Neural cell (in vitro differentiated cells): ENCODE results near the gene USP20. TPM values are rescaled to one million over a fixed set of nuclear protein-coding genes. Genes with fewer than 3 reads are reported as not detected.

Experiments
- H2AFZ ChIP-seq: fragments of 200-600, 300-800 bp; sonication (generic), shearing (Covaris generic); 2 replicates; pipeline ENCODE4 v1.6.0; 2014; ENCODE audit warnings: low read depth, mild to moderate bottlenecking, antibody characterized with exemption, low read length, moderate library complexity
- H3F3A ChIP-seq: fragments of 200-600 bp; shearing (Covaris generic); 2 replicates; pipeline ENCODE4 v1.6.1; 2016; ENCODE audit warnings: mild to moderate bottlenecking, moderate library complexity, mixed read lengths, antibody characterized with exemption, low read length; ENCODE audit not compliant: insufficient read depth, poor library complexity, severe bottlenecking
- H3K27ac ChIP-seq: fragments of 200-600, 300-800 bp; sonication (generic), shearing (Covaris generic); 2 replicates; pipeline ENCODE4 v1.5.1; 2014; ENCODE audit warnings: mild to moderate bottlenecking, low read length, moderate library complexity
- H3K27me3 ChIP-seq: fragments of 300-800, 200-600 bp; sonication (generic), shearing (Covaris generic); 2 replicates; pipeline ENCODE4 v1.6.0; 2014; ENCODE audit warnings: mild to moderate bottlenecking, low read depth, low read length, moderate library complexity; ENCODE audit not compliant: insufficient read depth
- H3K36me3 ChIP-seq: fragments of 300-800, 200-600 bp; sonication (generic), shearing (Covaris generic); 2 replicates; pipeline ENCODE4 v1.5.1; 2014; ENCODE audit warnings: mild to moderate bottlenecking, antibody characterized with exemption, low read length, moderate library complexity; ENCODE audit not compliant: insufficient read depth
- H3K4me2 ChIP-seq: fragments of 300-800, 200-600 bp; sonication (generic), shearing (Covaris generic); 2 replicates; pipeline ENCODE4 v1.6.0; 2014; ENCODE audit warnings: mild to moderate bottlenecking, low read length
- H3K4me3 ChIP-seq: fragments of 300-800, 200-600 bp; sonication (generic), shearing (Covaris generic); 2 replicates; pipeline ENCODE4 v1.5.1; 2014; ENCODE audit warnings: mild to moderate bottlenecking, low read length, moderate library complexity
- H3K79me2 ChIP-seq: fragments of 200-600 bp; shearing (Covaris generic); replicated peaks from 2 replicates; pipeline ENCODE4 v1.6.0; 2014; ENCODE audit warnings: mild to moderate bottlenecking, low read length, moderate library complexity; ENCODE audit not compliant: insufficient read depth
- H3K9ac ChIP-seq: fragments of 300-800, 200-600 bp; sonication (generic), shearing (Covaris generic); 2 replicates; pipeline ENCODE4 v1.6.1; 2016; ENCODE audit warnings: mild to moderate bottlenecking, low read length, mixed read lengths
- H3K9me2 ChIP-seq: fragments of 200-600 bp; shearing (Covaris generic); 2 replicates; pipeline ENCODE4 v1.6.1; 2016; ENCODE audit warnings: mild to moderate bottlenecking, low read length, mixed read lengths; ENCODE audit not compliant: insufficient read depth
- H3K9me3 ChIP-seq: fragments of 200-600, 300-800 bp; sonication (generic), shearing (Covaris generic); 2 replicates; pipeline ENCODE4 v1.6.1; 2016; ENCODE audit warnings: mild to moderate bottlenecking, mixed run types, low read length, moderate library complexity, mixed read lengths
- H4K20me1 ChIP-seq: fragments of 200-600 bp; shearing (Covaris generic); 2 replicates; pipeline ENCODE4 v1.6.1; 2016; ENCODE audit warnings: mild to moderate bottlenecking, mixed run types; ENCODE audit not compliant: insufficient read depth
- CTCF ChIP-seq: fragments of 450-650 bp; IDR thresholded peaks from 2 replicates; pipeline ENCODE4 v1.5.1; 2014; ENCODE audit warnings: antibody characterized with exemption, mild to moderate bottlenecking, moderate library complexity; ENCODE audit not compliant: poor library complexity, severe bottlenecking
- EP300 ChIP-seq: fragments of 450-650 bp; conservative IDR thresholded peaks from 2 replicates; pipeline ENCODE4 v1.6.1; 2014; ENCODE audit warnings: antibody characterized with exemption, mild to moderate bottlenecking, moderate library complexity; ENCODE audit not compliant: poor library complexity, severe bottlenecking
- EZH2 ChIP-seq: fragments of 200-600, 300-800 bp; shearing (Covaris generic), sonication (generic); IDR thresholded peaks from 2 replicates; pipeline ENCODE4 v1.6.1; 2014; ENCODE audit warnings: antibody characterized with exemption, low read length, borderline replicate concordance, mild to moderate bottlenecking; ENCODE audit not compliant: insufficient read depth, poor library complexity, severe bottlenecking
- MXI1 ChIP-seq: fragments of 450-650 bp; conservative IDR thresholded peaks from 2 replicates; pipeline ENCODE4 v1.6.1; 2014; ENCODE audit warnings: antibody characterized with exemption, mild to moderate bottlenecking; ENCODE audit not compliant: poor library complexity, severe bottlenecking
- POLR2AphosphoS5 ChIP-seq: IDR thresholded peaks from 2 replicates; pipeline ENCODE4 v1.6.1; 2012
- RAD21 ChIP-seq: fragments of 450-650 bp; conservative IDR thresholded peaks from 2 replicates; pipeline ENCODE4 v1.6.1; 2014; ENCODE audit warnings: antibody characterized with exemption, mild to moderate bottlenecking, moderate library complexity
- REST ChIP-seq: IDR thresholded peaks from 2 replicates; pipeline ENCODE4 v1.6.1; 2012; ENCODE audit warnings: borderline replicate concordance
- SMC3 ChIP-seq: fragments of 450-650 bp; conservative IDR thresholded peaks from 2 replicates; pipeline ENCODE4 v1.6.1; 2014; ENCODE audit warnings: antibody characterized with exemption, mild to moderate bottlenecking, moderate library complexity; ENCODE audit not compliant: poor library complexity
- TAF1 ChIP-seq: IDR thresholded peaks from 2 replicates; pipeline ENCODE4 v1.6.1; 2012; ENCODE audit warnings: low read depth
- polyA plus RNA-seq: library from polyadenylated mRNA; depleted of rRNA; stranded (reverse); fragments of >200 nt; gene quantifications from 2 replicates; pipeline ENCODE4 v1.2.3, GENCODE V29; 2014

USP20 gene
- polyA plus RNA-seq, 1 donor from 2014 or later: 39.8 TPM

GRCh38 chr9:129798973-129799372 is 36.3 kb upstream of the USP20 start:
- H3K9ac ChIP-seq: no peak overlapping the region
- no peak overlapping the region for H3K4me2 ChIP-seq
- H3K27me3 ChIP-seq: no peaks in the 10 kb centered on the region
- no peaks in the 10 kb centered on the region for H3K9me3 ChIP-seq
- no peak overlapping the region for H2AFZ ChIP-seq
- H3K79me2 ChIP-seq: no peaks in the 10 kb centered on the region
- TF ChIP-seq TAF1 (no peak), EZH2 (no peak), SMC3 (no peak), RAD21 (no peak), REST (no peak), CTCF (no peak), MXI1 (no peak), EP300 (no peak), POLR2AphosphoS5 (no peak)
- no peaks in the 10 kb centered on the region for H3K9me2 ChIP-seq
- no peak overlapping the region for H3K27ac ChIP-seq
- no peaks in the 10 kb centered on the region for H3F3A ChIP-seq
- no peaks in the 10 kb centered on the region for H4K20me1 ChIP-seq
- H3K36me3 ChIP-seq: no peaks in the 10 kb centered on the region
- H3K4me3 ChIP-seq: no peak overlapping the region

GRCh38 chr9:129801504-129801903 is 33.8 kb upstream of the USP20 start:
- Histone ChIP-seq H2AFZ (no peak overlapping the region), H3K9me2 (no peaks in the 10 kb centered on the region), H4K20me1 (no peaks in the 10 kb centered on the region), H3K4me3 (no peak overlapping the region), H3K27me3 (no peaks in the 10 kb centered on the region), H3K27ac (no peak overlapping the region), H3K9me3 (no peaks in the 10 kb centered on the region), H3K79me2 (no peaks in the 10 kb centered on the region), H3F3A (no peaks in the 10 kb centered on the region), H3K9ac (no peak overlapping the region), H3K4me2 (no peak overlapping the region), H3K36me3 (no peaks in the 10 kb centered on the region)
- TF ChIP-seq POLR2AphosphoS5 (no peak), SMC3 (no peak), MXI1 (no peak)
